GM21825 (cell line): ENCODE measurements around the gene PPIL1.
"Not testable (repeated sequence)": the region's sequence is repeated elsewhere in the genome, so short reads cannot be mapped to it uniquely, and the experiment has no call there.

Source experiments
- ATAC-seq: cut with Tn5 transposase; IDR thresholded peaks from one replicate; pipeline ENCODE4 v1.9.1; 2021; ENCODE audit warnings: mild to moderate bottlenecking, moderate library complexity; ENCODE audit not compliant: unreplicated experiment

PPIL1 gene

GRCh38 chr6:36874443-36875249, at the start of gene PPIL1:
TSS of gene PPIL1 (minus strand) at chr6:36874803. CDS start at chr6:36874772, 31 bp downstream.
- ATAC-seq: peak; percentile 71

GRCh38 chr6:36924131-36924530, 49.5 kb upstream of the PPIL1 start:
- no peak for ATAC-seq

GRCh38 chr6:36920546-36920945, 45.9 kb upstream of the PPIL1 start:
- ATAC-seq: no peak

GRCh38 chr6:36920049-36920448, 45.4 kb upstream of the PPIL1 start:
- ATAC-seq: no peak

- ATAC-seq: no peak
These were observed 43.1 kb upstream of the PPIL1 start for GRCh38 chr6:36917541-36918193.

- no peak for ATAC-seq
These were observed 41.5 kb upstream of the PPIL1 start for GRCh38 chr6:36916126-36916525.

- ATAC-seq: no peak
These were observed 41.0 kb upstream of the PPIL1 start for GRCh38 chr6:36915599-36915998.

- no peak for ATAC-seq
These were observed 39.7 kb upstream of the PPIL1 start for GRCh38 chr6:36914227-36914794.

- ATAC-seq: no peak
These were observed 38.5 kb upstream of the PPIL1 start for GRCh38 chr6:36913082-36913481.

- peak; percentile 91 for ATAC-seq
These were observed 38.0 kb upstream of the PPIL1 start for GRCh38 chr6:36912586-36912985.

GRCh38 chr6:36912030-36912454, 37.4 kb upstream of the PPIL1 start:
- peak; percentile 33 for ATAC-seq

GRCh38 chr6:36908747-36909146, 34.1 kb upstream of the PPIL1 start:
- no peak for ATAC-seq

- ATAC-seq: no peak
These were observed 33.2 kb upstream of the PPIL1 start for GRCh38 chr6:36907781-36908180.

GRCh38 chr6:36906539-36907325, 32.1 kb upstream of the PPIL1 start:
- no peak for ATAC-seq

GRCh38 chr6:36904851-36905393, 30.3 kb upstream of the PPIL1 start:
- no peak for ATAC-seq

GRCh38 chr6:36904114-36904513, 29.5 kb upstream of the PPIL1 start:
- no peak for ATAC-seq

- ATAC-seq: no peak
These were observed 23.0 kb upstream of the PPIL1 start for GRCh38 chr6:36897609-36898008.

GRCh38 chr6:36893976-36894932, 19.7 kb upstream of the PPIL1 start:
- ATAC-seq: no peak

- not testable (repeated sequence) for ATAC-seq
These were observed 16.6 kb upstream of the PPIL1 start for GRCh38 chr6:36891153-36891552.
